Breast epithelium (tissue), 3 donors: ENCODE results near the gene ZNF678.

Experiments used
- POLR2A ChIP-seq: fragments of 450-650 bp; IDR thresholded peaks from one replicate; pipeline ENCODE4 v1.6.1; 2016; ENCODE audit warnings: antibody characterized with exemption, mild to moderate bottlenecking, moderate library complexity
- POLR2AphosphoS5 ChIP-seq, 3 donors: sonication (generic); formaldehyde crosslinking; IDR thresholded peaks; one replicate each; pipeline ENCODE4 v1.6.1; 2017; ENCODE audit warnings: antibody characterized with exemption in 3 of 3
- TF ChIP-seq, protein P1 (sequence below), 3 donors: fragments of 450-650 bp; IDR thresholded peaks; one replicate each; pipeline ENCODE4 v1.5.1; 2016 to 2017; ENCODE audit warnings: antibody characterized with exemption in 3 of 3, mild to moderate bottlenecking in 3 of 3, moderate library complexity in 3 of 3

DNA sequence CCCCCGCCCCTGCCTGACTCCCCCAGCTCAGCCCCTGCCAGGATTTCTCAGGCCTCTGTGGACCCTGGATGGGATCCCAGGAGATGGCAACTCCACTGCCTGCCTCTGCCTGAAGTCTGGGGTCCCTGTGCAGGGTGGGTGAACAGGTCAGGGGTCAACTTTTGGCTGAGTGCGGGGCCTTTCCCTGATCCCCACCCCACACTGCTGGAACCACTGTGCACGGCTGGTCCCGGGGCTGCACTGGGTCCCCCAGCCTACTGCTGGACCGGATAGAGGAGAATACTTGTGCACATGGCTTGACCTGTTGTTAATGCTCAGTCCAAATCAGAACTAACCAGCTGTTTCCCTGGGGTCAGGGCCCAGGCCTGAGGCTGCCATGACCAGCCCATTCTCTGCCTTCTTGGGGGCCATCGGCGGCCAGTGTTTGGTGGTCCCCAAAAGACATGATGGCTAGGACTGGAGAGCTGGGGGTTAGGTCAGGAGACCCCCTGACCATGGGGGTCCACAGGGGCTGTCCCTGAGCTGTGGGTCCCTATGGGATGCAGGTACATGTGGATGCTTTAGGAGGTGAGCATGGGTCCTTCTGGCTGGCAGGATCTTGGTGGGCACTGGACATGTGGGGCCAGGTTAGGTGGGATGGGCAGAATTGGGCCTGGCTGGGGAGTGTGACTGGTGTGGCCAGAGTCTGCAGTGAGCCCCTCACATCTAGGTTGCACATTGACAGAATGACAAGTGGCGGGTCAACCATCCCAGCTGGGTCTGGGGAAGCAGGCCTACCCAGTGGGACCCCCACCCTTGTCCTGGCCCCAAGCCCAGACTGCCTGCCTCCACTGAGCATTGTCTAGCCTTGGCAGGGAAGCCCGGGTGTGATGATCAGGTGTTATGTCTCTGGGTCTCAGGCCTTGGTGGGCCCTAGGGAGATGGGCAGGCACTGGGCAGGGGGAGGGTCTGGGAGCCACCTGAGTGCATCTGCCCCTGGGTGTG, 19.0 kb upstream of the ZNF678 start:
- TF ChIP-seq, protein P1, sequence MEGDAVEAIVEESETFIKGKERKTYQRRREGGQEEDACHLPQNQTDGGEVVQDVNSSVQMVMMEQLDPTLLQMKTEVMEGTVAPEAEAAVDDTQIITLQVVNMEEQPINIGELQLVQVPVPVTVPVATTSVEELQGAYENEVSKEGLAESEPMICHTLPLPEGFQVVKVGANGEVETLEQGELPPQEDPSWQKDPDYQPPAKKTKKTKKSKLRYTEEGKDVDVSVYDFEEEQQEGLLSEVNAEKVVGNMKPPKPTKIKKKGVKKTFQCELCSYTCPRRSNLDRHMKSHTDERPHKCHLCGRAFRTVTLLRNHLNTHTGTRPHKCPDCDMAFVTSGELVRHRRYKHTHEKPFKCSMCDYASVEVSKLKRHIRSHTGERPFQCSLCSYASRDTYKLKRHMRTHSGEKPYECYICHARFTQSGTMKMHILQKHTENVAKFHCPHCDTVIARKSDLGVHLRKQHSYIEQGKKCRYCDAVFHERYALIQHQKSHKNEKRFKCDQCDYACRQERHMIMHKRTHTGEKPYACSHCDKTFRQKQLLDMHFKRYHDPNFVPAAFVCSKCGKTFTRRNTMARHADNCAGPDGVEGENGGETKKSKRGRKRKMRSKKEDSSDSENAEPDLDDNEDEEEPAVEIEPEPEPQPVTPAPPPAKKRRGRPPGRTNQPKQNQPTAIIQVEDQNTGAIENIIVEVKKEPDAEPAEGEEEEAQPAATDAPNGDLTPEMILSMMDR (IDR thresholded peaks at IDR 0.05) = no peak
- TF ChIP-seq POLR2AphosphoS5 (IDR thresholded peaks at IDR 0.05) = no peak
- TF ChIP-seq POLR2A = no peak
